GOT3 (cell line): Measurements from ENCODE around the gene ARID5A.
A peak's percentile ranks its signal among the peaks of the same experiment; 100 is the strongest.

Source experiments
- DNase-seq: peaks from one replicate; lab custom pipeline; 2025; ENCODE audit warnings: mixed read lengths; lab: John Stamatoyannopoulos, UW

The ARID5A gene

DNA sequence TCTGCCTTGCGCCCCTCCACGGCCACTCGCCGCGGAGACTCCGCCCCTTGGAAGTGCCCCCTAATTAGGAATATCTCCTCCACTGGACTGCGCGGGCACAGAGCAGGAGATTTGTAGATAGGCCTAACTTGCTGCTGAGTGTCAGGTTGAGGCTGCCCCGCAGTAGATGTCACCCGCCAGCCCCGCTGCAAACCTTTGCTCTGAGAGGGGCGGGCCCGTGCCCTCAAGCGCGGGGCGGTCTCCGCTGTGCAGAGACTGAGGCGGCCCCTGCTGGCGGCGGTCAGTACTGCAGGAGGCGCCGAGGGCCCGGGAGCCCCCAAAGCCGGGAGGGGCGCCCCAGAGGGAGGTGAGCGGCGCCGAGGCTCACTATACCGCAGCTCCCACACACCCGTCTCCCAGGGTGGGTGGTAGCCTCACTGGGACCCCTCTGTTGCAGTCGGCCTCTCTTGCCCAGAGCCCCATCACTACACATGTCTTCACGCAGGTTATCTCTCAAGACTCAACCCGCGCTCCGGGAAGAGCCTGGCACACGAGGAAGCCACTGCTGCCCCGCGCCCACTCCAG lies 28.5 kb upstream of the ARID5A start:
- peak; percentile 33 for DNase-seq

DNA sequence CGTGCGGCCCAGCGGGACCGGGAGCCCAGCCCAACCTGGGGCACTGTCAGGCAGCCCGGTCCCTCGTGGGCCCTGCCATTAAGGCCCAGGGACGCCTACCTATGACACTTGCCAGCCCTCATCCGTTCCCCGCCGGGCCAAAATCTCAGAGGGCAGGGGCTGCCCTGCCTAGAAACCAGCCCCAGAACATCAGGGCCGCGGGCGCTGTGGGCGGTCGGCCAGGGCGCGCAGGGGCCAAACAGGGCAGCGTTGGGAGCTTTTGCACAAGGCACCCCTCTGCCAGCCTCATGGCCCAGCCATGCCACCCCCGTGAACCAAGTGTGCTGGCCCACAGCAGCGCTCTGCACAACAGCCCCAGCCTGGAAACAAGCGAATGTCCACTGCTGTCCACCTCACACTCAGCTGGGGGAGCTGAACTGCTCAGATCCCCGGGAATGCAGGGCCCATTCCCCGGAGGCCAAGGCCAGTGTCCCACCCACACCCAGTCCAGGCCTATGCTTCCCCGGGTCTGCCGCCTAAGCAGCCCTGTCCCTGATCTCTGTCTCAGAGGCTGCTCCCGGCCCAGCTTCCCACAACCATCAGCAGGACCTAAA lies 27.9 kb upstream of the ARID5A start:
- no peak for DNase-seq

DNA sequence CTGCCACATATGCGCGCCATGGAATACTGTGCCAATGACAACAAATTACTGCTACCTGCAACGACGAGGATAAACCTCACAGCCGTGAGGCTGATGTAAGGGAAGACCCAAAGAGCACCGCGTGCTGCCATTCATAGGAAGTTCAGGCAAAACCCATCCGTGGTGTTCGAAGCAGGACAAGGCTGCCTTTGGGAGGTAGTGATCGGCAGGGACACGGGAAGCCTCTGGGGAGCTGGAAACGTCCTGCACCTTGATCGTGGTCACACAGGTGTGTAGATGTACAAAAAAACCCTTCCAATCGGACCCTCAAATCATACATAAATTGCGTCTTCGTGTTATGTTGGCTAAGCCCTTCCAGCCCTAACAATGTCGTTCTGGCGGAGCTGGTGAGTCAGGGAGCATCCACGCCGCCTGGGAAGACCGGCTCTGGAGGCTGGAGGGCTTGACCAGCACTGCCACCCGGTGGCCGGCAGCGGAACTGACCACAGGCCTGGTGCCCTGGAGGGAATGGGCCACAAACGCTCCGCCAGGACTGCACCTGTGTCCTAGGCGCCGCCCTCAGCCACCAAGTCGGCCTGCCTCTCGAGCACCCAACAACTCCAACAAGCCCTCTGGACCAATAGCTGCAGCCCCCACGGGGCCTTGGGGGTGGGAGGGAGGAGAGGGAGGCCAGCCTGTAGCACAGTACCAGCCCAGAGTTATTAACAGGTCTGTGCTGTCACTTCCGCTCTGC lies 27.3 kb upstream of the ARID5A start:
- peak; percentile 35 for DNase-seq

DNA sequence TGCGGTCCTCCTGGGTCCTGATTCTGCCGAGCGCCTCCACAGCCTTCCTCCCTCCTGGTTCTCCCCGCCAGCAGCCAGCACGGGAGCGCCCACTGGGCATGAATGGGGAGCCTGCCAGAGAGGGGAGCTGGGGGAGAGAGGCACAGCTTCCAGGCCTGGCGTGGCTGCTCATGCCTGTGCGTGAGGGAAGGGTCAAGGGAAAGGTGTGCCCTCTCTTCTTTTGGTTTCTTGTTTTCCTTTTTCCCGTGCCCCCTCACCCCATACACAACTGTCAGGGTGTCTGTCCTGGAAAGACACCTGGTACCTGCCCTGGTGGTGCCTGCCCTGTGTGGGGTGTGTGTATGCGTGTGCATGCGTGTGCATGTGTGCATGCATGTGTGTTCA lies 26.7 kb upstream of the ARID5A start:
- DNase-seq, result no peak

DNA sequence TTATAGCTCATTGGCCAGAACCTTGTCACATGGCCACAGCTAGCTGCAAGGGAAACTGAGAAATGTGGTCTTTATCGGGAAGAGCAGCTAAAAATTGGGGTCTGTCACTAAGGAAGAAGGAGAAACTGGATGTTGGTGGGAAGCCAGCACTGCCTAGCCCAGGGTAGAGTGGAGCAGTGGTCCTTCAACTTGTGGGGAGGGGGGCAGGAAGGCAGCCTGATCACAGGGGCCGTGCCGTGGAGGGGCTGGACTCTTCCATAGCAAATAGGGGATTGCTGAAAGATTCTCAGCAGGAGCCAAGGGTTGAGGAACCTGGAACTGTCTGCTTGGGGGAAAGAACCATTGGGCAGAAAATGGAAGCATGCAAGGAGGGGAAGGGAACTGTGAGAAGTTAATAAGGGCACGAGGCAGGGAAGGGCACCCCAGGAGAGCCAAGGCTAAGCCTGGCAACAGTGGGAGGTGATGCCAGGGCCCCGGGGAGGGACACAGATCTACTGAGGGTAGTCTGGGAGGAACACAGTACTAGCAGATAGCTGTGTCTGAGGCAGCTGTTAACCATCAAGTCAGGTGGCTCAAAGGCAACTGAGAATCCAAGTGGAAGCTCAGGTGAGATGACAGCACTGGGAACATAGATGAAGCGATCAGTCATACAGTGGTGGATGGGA lies 25.5 kb upstream of the ARID5A start:
- no peak for DNase-seq

DNA sequence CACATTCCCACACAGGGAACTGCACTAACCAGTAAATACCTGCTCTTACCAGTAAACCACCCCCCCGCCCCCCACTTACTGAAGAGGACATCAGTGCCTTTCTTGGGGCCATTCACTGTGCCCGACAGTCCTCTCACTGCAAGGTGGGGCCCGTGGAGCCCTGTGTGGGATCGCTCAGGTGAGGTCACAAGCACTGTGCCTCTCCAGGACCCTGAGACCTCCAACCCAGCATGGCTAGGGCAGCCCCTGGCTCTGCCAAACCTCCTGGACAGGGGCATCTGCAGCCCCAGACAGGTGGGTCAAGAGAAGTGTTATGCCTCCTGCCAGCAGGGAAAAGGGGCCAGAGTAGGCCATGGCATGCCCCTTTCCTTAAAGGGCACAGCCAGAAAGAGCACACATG lies 24.7 kb upstream of the ARID5A start:
- DNase-seq, result no peak

DNA sequence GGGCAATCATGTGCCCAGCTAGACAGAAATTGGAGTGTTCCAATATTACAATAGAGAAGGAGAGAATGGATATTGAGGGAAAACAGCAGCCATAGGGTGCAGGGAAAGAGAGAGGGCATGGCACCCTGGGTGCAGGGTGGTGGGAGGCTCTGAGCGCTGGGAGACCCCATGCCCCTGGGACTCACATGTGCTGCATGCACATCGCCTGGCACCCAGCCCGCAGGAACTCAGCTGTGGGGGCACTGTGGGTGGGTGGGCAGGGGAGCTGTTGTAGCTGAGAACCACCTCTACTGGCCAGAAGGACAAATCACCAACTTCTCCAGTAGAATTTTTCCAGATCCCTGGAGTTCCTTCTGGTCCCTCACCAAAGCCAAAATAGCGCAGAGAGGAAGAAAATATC lies 24.2 kb upstream of the ARID5A start:
- no peak for DNase-seq

DNA sequence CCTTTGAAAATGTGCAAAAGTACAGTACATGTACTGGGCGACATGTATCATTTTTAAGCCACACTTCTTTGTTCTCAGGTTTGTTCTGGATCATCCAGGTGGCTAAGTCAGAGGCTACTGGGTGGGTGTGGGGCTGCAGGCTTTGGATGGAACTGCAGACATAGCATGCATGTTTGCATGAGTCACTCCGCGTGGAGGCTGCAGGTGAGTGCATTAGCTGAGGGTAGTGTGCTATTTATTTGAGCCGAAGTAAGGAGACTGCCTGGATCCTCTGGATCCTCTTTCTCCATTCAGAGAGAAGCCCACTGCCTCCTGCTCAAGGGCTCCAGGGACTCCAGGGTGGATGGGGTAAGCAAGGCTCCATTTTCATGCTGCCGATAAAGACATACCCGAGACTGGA lies 22.0 kb upstream of the ARID5A start:
- DNase-seq, result no peak

DNA sequence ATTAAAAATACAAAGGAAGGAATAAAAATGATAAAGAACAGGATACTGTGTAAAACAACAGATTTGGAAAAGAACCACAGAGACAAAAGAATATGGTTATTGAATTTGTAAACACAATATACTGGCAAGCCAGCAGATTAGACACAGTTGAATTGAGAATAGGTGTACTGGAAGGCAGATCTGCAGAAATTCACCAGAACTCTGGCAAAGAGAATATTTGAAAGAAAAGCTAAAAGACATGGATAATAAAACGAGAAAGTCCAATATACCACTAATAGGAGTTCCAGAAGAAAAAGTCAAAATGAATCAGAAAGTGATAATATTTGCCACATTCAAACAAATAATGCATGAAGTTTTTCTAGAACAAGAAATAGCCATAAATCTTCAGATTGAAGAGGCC lies 19.5 kb upstream of the ARID5A start:
- no peak for DNase-seq

DNA sequence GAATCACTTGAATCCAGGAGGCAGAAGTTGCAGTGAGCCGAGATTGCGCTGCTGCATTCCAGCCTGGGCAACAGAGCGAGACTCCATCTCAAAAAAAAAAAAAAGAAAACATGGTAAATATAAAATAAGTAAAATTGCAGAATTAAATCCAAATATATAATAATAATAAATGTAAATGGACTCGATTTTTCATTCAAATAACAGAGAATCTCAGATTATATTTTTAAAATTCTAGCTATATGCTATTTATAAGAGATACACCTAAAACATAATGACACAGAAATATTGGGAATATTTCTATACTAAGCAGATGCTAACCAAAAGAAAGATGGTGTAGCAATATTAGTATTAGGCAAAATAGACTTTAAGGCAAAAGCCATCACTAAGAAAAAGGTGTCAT lies 16.3 kb upstream of the ARID5A start:
- DNase-seq, result no peak

DNA sequence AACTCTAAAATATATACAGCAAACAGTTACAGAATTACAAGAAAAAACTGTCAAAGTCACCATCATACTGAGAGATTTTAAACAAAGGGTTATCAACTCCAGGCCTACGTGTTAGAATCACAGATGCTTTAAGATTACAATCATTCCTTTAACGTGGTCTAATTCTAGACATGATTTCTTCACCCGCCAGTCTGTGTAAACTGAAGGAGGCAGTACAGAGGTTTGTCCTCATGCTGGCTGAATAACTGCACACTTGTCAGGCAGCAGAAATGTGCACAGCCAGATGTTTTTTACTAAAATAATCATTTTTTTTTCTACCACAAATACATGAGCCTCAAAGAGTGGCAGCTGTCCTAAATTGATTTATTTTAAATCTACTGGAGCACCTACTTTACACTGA lies 15.9 kb upstream of the ARID5A start:
- no peak for DNase-seq

DNA sequence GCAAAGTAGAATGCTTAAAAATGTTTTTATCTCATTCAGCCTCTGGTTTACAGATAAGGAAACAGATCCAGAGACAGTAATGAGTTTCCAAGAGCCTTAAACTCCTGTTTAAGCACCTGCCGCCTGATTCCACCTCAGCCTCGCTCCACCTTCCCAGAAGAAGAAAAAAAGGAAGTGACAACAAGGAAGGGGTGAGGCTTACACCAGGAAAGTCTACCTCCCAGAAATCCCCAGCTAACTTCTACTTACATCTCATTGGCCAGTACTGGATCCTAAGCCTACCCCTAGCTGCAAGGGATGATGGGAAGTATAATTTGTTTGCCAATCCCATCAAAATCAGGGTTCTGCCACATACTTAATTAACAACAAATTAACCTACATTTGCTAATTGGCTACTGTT lies 15.3 kb upstream of the ARID5A start:
- DNase-seq, result no peak

DNA sequence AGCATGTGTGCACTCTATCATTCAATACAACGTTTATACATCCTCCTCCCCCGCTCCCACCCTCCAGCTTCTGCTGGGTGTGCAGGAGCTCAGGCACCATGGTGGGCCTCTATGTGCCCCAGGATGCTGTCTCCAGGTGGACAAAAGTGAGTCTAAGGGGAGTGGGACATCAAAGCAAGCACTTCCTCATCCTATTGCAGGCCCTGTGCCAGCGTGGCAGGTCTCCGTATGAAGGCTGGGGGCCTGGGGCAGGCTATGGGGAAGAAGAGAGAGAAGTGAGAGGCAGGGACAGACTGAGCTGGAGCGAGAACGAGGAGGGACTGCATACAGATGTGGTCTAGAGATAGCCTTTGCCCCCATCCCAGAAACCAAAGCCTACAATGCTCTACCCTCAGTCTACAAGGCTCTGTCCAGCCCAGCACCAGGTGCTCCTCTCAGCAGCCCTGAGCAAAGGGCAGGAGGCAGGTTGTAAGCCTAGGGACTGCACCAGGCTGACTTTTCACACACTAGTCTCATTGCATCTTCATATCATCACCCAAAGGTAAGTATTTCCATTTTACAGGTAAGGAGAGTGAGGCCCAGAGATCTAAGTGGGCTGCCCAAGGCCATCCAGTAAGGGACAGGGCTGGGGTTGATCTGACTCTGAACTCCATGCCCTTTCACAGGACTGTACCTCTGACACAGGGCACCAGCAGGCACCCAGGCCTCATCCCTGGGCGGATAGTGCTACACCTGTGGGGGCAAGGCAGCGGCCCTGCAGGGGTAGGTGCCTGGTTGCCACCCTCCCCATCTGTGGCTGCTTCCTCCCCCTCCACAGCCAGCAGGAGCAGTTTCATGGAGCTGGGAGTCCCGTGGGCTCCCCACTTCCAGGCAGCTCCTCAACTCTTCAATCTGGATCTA lies 14.0 kb upstream of the ARID5A start:
- no peak for DNase-seq

DNA sequence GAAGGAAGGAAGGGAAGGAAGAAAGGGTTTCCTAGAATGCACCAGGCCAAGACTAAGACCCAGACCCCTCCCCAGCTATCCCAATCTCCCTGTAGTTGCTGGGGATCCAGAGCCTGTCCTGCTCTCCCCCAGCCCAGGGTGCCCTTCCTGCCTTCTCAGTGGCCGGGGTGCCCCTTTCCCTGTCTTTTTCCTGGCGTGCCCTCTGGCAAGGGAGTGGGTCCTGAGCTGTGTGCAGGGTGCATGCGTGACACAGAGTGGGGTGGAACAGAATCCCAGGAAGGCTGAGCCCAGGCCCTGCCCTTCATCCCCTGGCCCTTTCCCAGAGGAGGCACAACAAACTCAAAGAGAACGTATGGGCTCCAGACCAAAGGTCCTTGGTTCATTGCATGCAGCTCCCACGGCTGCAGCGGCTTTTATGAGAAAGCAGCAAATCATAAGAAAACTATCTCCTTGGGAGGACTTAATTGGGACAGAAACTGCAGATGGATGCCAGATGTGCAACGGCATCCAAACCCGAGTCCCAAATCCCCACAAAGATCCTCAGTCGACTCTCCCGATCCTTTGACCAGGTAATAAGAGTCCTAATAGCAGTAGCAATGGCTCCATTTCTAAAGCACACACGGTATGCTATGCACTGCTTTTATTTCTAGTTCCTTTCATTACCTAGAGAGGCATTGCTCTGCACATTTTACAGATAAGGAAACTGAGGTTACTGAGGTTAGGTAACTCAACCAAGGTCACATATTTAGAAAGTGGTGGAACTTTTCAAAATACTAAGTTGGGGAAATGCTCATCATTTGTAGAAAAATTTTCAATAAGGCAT lies 12.7 kb upstream of the ARID5A start:
- no peak for DNase-seq

DNA sequence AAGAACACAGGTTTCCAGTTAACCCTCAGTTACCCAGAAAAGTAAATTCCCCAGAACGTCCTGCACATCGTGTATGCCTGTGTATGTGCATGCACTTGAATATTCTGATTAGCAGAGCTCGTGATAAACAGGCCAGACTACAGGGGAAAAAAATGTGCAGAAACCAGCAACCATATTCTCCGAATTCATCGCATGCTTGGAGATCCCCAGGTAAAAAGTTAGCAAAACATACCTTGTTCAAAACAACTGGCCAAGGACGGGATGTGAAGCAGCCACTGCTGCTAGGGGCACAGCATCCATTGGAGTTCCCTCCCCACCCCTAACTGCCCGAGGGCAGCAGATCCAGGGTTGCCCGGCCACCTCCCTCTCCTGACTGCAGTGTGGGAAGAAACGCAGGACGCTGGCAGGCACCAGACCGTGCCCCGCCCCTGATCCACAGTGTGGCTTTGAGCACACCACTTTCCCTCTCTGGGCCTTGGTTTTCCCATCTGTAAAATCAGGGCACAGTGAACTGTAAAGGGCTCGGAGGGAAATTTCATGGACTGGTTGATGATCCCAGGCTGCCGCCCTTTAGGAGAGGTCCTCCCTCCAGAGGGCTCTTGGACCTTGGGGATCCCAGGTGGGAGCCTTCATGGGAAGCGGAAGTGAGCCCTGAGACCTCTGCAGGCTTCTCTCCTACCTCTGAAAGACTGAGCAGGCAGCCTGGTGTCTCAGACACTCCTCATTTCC lies 11.9 kb upstream of the ARID5A start:
- no peak for DNase-seq

DNA sequence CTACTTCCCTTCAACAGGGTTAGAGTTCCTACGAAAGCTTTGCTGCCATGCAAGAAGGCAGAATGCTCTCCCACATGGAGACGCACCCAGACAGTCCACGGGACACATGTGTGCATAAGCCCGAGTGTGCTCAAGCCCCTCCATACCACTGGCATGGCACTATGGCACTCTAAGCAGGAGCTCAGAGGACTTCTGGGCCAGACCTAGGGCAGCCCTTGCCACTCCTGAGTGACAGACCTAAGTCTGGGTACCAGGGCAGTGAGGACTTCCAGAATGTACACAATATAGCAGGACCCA lies 11.4 kb upstream of the ARID5A start:
- DNase-seq, result no peak

DNA sequence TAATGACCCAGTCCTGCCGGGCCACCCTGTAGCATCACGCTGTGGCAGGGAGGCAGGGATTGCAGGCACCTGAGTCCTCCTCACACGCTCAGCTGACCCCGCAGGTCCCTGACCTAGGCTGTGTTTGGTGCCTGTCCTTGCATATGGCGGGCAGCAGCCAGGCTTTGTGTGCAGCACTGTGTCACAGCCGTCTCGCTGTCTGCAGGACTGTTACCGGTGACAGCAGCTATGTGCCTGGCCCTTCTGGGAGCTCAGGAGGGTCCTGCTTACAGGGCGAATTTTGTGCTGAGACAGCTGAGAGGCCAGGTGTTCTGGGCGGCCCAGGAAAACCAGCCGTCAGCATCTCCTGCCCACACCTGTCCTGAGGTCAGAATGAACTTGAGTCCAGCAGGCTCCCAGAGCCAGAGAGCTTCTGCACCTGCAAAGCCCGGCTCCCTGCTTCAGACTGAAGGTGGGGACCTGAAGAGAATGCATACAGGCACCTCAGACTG lies 10.4 kb upstream of the ARID5A start:
- DNase-seq, result no peak

DNA sequence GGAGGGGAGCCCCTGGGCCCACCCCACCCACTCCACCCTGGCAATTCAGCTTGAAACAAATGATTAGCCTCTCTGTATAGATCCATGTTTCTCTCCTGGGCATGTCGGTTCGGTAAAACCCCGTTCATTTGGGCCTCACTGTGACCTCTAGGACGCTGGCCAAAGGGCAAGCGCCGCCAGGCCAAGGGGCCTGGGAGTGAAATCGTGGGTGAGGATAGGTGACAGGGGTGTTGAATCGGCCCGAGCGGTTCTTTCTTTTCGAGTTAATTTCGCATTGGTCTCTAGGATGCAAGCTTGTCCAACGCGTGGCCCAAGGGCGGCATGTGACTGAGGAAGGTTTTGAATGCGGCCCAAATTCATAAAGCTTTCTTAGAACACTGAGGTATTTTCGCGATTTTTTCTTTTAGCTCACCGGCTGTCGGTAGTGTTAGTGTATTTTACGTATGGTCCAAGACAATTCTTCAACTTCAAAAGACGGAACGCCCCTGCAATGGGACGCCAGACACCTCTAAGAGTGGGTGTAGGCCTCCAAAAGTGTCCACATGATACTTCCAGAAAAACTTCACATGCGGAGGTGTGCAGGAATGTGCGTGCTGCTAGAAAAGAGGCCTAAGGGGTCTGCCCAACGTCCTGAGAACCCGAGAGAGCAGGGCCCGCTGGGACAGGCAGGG lies 9.8 kb upstream of the ARID5A start:
- DNase-seq, result no peak

DNA sequence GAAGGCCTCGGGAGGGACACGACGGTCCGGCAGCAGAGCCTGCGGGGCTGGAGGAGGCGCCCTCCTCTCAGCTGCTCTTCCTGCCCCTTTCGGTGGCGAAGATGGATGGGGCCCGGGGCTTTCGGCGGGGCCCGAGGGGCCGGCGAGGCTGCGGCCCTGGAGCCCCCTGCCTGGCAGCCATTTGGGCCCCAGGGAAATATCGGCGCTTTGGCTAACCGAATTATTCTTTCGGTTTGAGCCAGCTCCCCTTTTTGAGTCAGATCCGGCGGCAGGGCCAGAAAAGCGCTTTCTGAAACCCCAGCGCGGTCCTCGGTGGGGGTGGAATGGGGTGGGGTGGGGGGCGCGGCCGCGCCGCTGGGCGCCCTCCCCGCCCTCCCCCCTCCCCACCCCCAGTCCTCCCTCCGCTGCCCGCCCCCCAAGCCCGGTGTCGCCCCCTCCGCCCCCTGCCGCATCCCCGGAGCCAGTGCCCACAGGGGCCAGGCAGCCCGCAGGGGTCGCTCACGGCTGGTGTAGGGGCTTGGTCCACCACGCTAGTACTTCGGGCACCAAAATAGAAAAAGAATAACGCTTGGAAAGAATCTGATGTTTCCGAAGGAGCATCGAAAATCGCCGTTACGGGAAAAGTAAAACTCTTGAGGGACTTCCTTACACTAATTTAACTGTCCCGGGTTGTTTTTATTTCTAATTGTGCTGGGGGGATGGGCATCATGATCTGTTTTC lies 9.1 kb upstream of the ARID5A start:
- DNase-seq, result no peak
